ENCODE results near the gene LTV1.
"Not testable (repeated sequence)": the region's sequence is repeated elsewhere in the genome, so short reads cannot be mapped to it uniquely, and the experiment has no call there.

The LTV1 gene

GRCh38 chr6:143839196-143839595, 3.9 kb upstream of the LTV1 start:
- no peaks in the 10 kb centered on the region for H3K36me3 ChIP-seq
- H3K4me3 ChIP-seq (ENCODE audit: low read depth, low read length), result no peak overlapping the region
- no peak for TF ChIP-seq CTCF (IDR thresholded peaks at IDR 0.05; ENCODE audit: low read depth, low read length)
- peaks cover 2% of the 10 kb centered on the region for H3K27me3 ChIP-seq
- H3K9me3 ChIP-seq, result no peaks in the 10 kb centered on the region
- H3K4me1 ChIP-seq, result no peaks in the 10 kb centered on the region
- DNase-seq, result no peak

DNA sequence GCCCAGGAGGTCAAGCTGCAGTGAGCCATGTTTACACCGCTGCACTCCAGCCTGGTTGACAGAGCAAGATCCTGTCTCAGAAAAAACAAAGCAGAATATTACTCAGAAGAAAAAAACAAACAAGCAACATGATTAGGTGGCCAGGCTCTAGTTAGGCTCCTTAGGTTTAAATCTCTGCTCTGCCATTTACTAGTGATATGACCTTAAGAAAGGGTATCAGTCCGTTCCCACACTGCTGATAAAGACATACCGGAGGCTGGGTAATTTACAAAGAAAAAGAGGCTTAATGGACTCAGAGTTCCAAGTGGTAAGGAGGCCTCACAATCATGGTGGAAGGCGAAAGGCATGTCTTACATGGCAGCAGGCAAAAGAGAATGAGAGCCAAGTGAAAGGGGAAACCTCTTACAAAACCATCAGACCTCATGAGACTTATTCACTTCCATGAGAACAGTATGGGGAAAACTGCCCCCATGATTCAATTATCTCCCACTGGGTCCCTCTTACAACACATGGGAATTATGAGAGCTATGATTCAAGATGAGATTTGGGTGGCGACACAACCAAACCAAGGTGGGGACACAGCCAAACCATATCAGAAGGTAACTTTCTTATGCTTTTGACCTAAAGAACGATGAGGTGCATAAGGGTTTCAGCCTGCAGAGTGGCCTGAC, 2.4 kb upstream of the LTV1 start:
- no peak for TF ChIP-seq CTCF (IDR thresholded peaks at IDR 0.05; ENCODE audit: low read depth, low read length)
- Histone ChIP-seq H3K27me3 (peaks cover 2% of the 10 kb centered on the region; the same call in 1 of the 2 replicates), H3K9me3 (no peaks in the 10 kb centered on the region), H3K4me1 (no peaks in the 10 kb centered on the region), H3K4me3 (ENCODE audit: low read depth, low read length) (no peak overlapping the region), H3K36me3 (peaks cover 14% of the 10 kb centered on the region)
- DNase-seq, result no peak

DNA sequence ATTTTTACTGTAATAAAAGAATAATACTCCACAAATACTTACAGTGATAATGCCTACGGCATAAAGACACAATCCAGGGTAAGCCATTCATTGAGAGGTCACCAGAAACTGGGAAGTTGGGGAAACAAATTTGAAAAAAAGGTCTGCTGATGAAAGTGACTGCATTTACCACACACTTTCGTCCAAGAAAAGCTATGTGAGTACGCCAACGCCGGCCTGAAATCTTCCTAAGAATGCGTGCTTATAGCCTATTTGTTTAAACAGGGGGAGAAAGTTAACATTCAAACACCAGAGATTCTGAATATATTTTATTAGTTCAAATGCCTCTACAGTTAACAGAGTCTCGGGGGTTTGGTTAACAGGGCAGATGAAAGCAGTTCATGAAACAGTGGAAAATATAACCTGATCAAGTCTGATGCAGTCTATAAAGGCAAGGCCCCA, 657 bp upstream of the LTV1 start:
- Histone ChIP-seq H3K4me1 (no peaks in the 10 kb centered on the region), H3K27me3 (no peaks in the 10 kb centered on the region), H3K9me3 (no peaks in the 10 kb centered on the region), H3K4me3 (ENCODE audit: low read depth, low read length) (peak overlapping the region; percentile 98), H3K36me3 (peaks cover 31% of the 10 kb centered on the region)
- TF ChIP-seq CTCF (IDR thresholded peaks at IDR 0.05; ENCODE audit: low read depth, low read length), result no peak
- DNase-seq, result no peak

GRCh38 chr6:143843677-143843999, 500 bp downstream of the LTV1 start:
- Histone ChIP-seq H3K4me1 (no peaks in the 10 kb centered on the region), H3K36me3 (peaks cover 43% of the 10 kb centered on the region), H3K9me3 (no peaks in the 10 kb centered on the region), H3K4me3 (ENCODE audit: low read depth, low read length) (peak overlapping the region; percentile 98), H3K27me3 (no peaks in the 10 kb centered on the region)
- no peak for TF ChIP-seq CTCF (IDR thresholded peaks at IDR 0.05; ENCODE audit: low read depth, low read length)
- DNase-seq, result no peak

DNA sequence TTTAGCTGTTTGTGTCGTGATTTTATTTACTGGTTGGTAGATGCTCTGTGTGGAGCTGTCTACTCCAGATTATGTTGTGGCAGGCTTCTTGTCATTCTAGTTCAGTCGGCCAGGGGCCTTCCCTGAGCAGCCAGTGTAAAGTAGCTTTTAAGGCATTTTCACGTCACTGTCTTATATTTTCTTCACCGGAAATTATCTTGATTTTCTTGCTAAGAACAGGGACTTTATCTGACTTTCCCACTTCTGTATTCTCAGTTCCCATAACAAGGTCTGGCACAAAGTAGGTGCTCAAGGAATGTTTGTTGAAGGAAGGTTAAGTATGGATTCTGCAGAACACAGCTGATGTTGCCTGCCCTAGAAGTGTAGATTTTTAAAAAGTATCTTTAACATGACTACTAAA, 868 bp downstream of the LTV1 start:
- no peak for DNase-seq
- no peak for TF ChIP-seq CTCF (IDR thresholded peaks at IDR 0.05; ENCODE audit: low read depth, low read length)
- Histone ChIP-seq H3K4me1 (no peaks in the 10 kb centered on the region), H3K4me3 (ENCODE audit: low read depth, low read length) (peak overlapping the region; percentile 98), H3K36me3 (peaks cover 47% of the 10 kb centered on the region), H3K9me3 (no peaks in the 10 kb centered on the region), H3K27me3 (no peaks in the 10 kb centered on the region)

DNA sequence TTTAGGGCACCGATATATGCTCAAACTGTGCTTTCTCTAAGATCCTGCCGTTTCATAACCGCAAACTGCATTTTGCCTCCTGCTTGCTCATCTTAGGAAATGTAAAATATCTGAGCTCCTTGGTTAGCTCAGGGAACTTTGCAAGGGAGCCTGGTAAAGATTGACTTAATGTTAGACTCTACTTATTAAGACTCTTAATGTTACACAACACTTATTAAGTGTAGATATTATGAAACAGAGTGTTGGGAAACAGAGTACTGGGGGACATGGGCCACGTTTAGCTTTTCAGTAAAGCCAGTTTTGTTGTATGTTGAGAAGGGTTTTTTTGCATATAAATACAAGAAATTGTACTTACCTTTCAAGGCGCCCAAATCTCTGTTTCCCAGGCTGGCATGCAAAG, 1.9 kb downstream of the LTV1 start:
- TF ChIP-seq CTCF (IDR thresholded peaks at IDR 0.05; ENCODE audit: low read depth, low read length), result no peak
- Histone ChIP-seq H3K4me1 (no peaks in the 10 kb centered on the region), H3K4me3 (ENCODE audit: low read depth, low read length) (no peak overlapping the region), H3K36me3 (peaks cover 57% of the 10 kb centered on the region), H3K9me3 (no peaks in the 10 kb centered on the region), H3K27me3 (no peaks in the 10 kb centered on the region)
- no peak for DNase-seq

DNA sequence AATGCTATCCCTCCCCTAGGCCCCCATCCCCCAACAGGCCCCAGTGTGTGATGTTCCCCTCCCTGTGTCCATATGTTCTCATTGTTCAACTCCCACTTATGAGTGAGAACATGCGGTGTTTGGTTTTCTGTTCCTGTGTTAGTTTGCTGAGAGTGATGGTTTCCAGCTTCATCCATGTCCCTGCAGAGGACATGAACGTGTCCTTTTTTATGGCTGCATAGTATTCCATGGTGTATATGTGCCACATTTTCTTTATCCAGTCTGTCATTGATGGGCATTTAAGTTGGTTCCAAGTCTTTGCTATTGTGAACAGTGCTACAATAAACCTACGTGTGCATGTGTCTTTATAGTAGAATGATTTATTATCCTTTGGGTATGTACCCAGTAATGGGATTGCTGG, 8.6 kb downstream of the LTV1 start:
- not testable (repeated sequence) for H3K27me3 ChIP-seq; H3K4me1 ChIP-seq; H3K9me3 ChIP-seq; DNase-seq; H3K4me3 ChIP-seq (ENCODE audit: low read depth, low read length)
- H3K36me3 ChIP-seq, result peaks cover 88% of the 10 kb centered on the region

GRCh38 chr6:143855057-143855456, 11.9 kb downstream of the LTV1 start:
- peaks cover 86% of the 10 kb centered on the region for H3K36me3 ChIP-seq
- H3K9me3 ChIP-seq; H3K4me3 ChIP-seq (ENCODE audit: low read depth, low read length); DNase-seq; H3K4me1 ChIP-seq; H3K27me3 ChIP-seq: not testable (repeated sequence)

DNA sequence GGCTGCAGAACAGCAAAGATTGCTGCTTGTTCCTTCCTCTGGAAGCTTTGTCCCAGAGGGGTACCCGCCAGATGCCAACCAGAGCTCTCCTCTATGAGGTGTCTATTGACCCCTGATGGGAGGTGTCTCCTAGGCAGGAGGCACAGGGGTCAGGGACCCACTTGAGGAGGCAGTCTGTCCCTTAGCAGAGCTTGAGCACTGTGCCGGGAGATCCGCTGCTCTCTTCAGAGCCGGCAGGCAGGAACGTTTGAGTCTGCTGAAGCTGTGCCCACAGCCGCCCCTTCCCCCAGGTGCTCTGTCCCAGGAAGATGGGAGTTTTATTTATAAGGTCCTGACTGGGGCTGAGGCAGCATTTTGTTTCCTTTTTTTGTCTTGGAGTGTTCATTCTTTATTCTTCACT, 13.6 kb downstream of the LTV1 start:
- not testable (repeated sequence) for DNase-seq; H3K4me3 ChIP-seq (ENCODE audit: low read depth, low read length); H3K27me3 ChIP-seq; H3K4me1 ChIP-seq; H3K9me3 ChIP-seq
- peaks cover 86% of the 10 kb centered on the region for H3K36me3 ChIP-seq
